HFFc6 (cell line): ENCODE measurements around the gene TSPYL1. TPM values are rescaled to one million over a fixed set of nuclear protein-coding genes. Genes with fewer than 3 reads are reported as not detected.
A peak's percentile ranks its signal among the peaks of the same experiment; 100 is the strongest.

Experiments used
- DNase-seq: peaks from one replicate; pipeline ENCODE4 v3.0.0-alpha.2; 2018
- H3K27ac Mint-ChIP-seq: 2 replicates; pipeline ENCODE4 v1.8.0; 2020; ENCODE audit warnings: mild to moderate bottlenecking, mixed read lengths
- H3K27me3 Mint-ChIP-seq: 2 replicates; pipeline ENCODE4 v1.8.0; 2021; ENCODE audit warnings: mild to moderate bottlenecking, moderate library complexity, mixed read lengths; ENCODE audit not compliant: insufficient read depth
- H3K36me3 Mint-ChIP-seq: 2 replicates; pipeline ENCODE4 v1.8.0; 2021; ENCODE audit warnings: low read depth, mixed read lengths
- H3K4me1 Mint-ChIP-seq: 2 replicates; pipeline ENCODE4 v1.8.0; 2020; ENCODE audit warnings: low read depth, mixed read lengths
- H3K4me3 Mint-ChIP-seq: 2 replicates; pipeline ENCODE4 v1.8.0; 2020; ENCODE audit warnings: mild to moderate bottlenecking, moderate library complexity, mixed read lengths
- H3K9me3 Mint-ChIP-seq: 2 replicates; pipeline ENCODE4 v1.8.0; 2020; ENCODE audit warnings: mild to moderate bottlenecking, mixed read lengths
- total RNA-seq, 6 experiments: library from RNA; stranded (reverse); fragmentation: NEBNext Ultra II Directional; extraction: Animal tissue kit (Norgen Biotek cat#: 25700); gene quantifications; 2 replicates in 1 of 6; 3 replicates in 5 of 6; pipeline ENCODE4 v1.2.3, GENCODE V29; 2021
- TF ChIP-seq, protein P1 (sequence below): fragments of 200-600 bp; sonication (generic); IDR thresholded peaks from 2 replicates; pipeline ENCODE4 v1.5.0; 2021; ENCODE audit warnings: antibody characterized with exemption, mild to moderate bottlenecking

Gene TSPYL1
- total RNA-seq, 6 experiments from 2014 or later: 106 to 132 (median 114) TPM

- peak; percentile 99 for DNase-seq
- Mint-ChIP-seq H3K27me3 (no peaks in the 10 kb centered on the region), H3K36me3 (no peaks in the 10 kb centered on the region), H3K27ac (peak overlapping the region; percentile 92), H3K4me1 (peaks cover 21% of the 10 kb centered on the region), H3K4me3 (peak overlapping the region; percentile 88), H3K9me3 (no peaks in the 10 kb centered on the region)
- TF ChIP-seq, protein P1, sequence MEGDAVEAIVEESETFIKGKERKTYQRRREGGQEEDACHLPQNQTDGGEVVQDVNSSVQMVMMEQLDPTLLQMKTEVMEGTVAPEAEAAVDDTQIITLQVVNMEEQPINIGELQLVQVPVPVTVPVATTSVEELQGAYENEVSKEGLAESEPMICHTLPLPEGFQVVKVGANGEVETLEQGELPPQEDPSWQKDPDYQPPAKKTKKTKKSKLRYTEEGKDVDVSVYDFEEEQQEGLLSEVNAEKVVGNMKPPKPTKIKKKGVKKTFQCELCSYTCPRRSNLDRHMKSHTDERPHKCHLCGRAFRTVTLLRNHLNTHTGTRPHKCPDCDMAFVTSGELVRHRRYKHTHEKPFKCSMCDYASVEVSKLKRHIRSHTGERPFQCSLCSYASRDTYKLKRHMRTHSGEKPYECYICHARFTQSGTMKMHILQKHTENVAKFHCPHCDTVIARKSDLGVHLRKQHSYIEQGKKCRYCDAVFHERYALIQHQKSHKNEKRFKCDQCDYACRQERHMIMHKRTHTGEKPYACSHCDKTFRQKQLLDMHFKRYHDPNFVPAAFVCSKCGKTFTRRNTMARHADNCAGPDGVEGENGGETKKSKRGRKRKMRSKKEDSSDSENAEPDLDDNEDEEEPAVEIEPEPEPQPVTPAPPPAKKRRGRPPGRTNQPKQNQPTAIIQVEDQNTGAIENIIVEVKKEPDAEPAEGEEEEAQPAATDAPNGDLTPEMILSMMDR: no peak
Observed at GRCh38 chr6:116229287-116229913, 50.3 kb downstream of the TSPYL1 start.

Other genes with a start within 250 kb of the TSPYL1 start
- under 1 TPM in 5 of 6 experiments, not detected in 1; 0.02 to 0.03 (median 0.02) TPM for gene FRK, start 219.0 kb downstream of the TSPYL1 start, total RNA-seq
- gene NT5DC1, start 179.1 kb downstream of the TSPYL1 start, total RNA-seq: 10 to 100 TPM; 24.8 to 35.3 (median 31.9) TPM
- 1 to 10 TPM in 5 of 6 experiments, under 1 TPM in 1; 0.91 to 3.3 (median 1.9) TPM for gene COL10A1, start 153.8 kb downstream of the TSPYL1 start, total RNA-seq
- gene TSPYL4, start 25.9 kb downstream of the TSPYL1 start, total RNA-seq: 10 to 100 TPM; 40.8 to 52.5 (median 45.9) TPM
- 100 to 1,000 TPM in 3 of 6 experiments, 10 to 100 TPM in 3; 86.7 to 110 (median 94.9) TPM for gene DSE, start 91.0 kb upstream of the TSPYL1 start, total RNA-seq
- gene CALHM6, start 181.4 kb upstream of the TSPYL1 start, total RNA-seq: 1 to 10 TPM in 2 of 6 experiments, under 1 TPM in 2, not detected in 2; 0.31 to 2.1 (median 1.0) TPM
- 1 to 10 TPM; 1.9 to 5.6 (median 4.5) TPM for gene CALHM5, start 231.7 kb upstream of the TSPYL1 start, total RNA-seq